Esophagus (tissue), 2 donors: ENCODE results near the gene CBX1. TPM values are rescaled to one million over a fixed set of nuclear protein-coding genes. Genes with fewer than 3 reads are reported as not detected.

Source experiments
- H3K27ac ChIP-seq, 2 donors: one replicate each; pipeline ENCODE4 v1.5.1; 2013; ENCODE audit warnings: low read depth in 2 of 2, mild to moderate bottlenecking in 2 of 2, inconsistent platforms in 1 of 2, low read length in 1 of 2, moderate library complexity in 1 of 2
- H3K27me3 ChIP-seq, 2 donors: one replicate each; pipeline ENCODE4 v1.6.1; 2013; ENCODE audit warnings: low read length in 2 of 2, control low read depth in 1 of 2, mild to moderate bottlenecking in 1 of 2; ENCODE audit not compliant: insufficient read depth in 2 of 2, control insufficient read depth in 1 of 2
- H3K36me3 ChIP-seq, 2 donors: one replicate each; pipeline ENCODE4 v1.6.1; 2013; ENCODE audit warnings: low read length in 1 of 2; ENCODE audit not compliant: control insufficient read depth in 2 of 2, insufficient read depth in 2 of 2
- H3K4me1 ChIP-seq, 2 donors: one replicate each; pipeline ENCODE4 v1.6.1; 2013; ENCODE audit warnings: low read length in 1 of 2; ENCODE audit not compliant: control insufficient read depth in 2 of 2, insufficient read depth in 2 of 2
- H3K4me3 ChIP-seq, 2 donors: one replicate each; pipeline ENCODE4 v1.5.1; 2013; ENCODE audit warnings: low read length in 2 of 2, mild to moderate bottlenecking in 2 of 2, low read depth in 1 of 2, moderate library complexity in 1 of 2
- H3K9me3 ChIP-seq, 2 donors: one replicate each; pipeline ENCODE4 v1.6.1; 2013; ENCODE audit warnings: mild to moderate bottlenecking in 2 of 2, low read depth in 1 of 2, low read length in 1 of 2, moderate library complexity in 1 of 2; ENCODE audit not compliant: control insufficient read depth in 2 of 2, insufficient read depth in 1 of 2
- whole genome bisulfite sequencing, 2 donors: extraction: QIAGEN DNeasy Blood & Tissue Kit; methylation state at CpG; one replicate each; pipeline ENCODE4 v1.1.7; 2013; 5-methylcytosine and 5-hydroxymethylcytosine counted together
- polyA plus RNA-seq, 2 donors: library from polyadenylated mRNA; stranded (reverse); fragments of 200-250 nt; gene quantifications; one replicate each; pipeline ENCODE4 v1.2.3, GENCODE V29; 2013
- donor health status: healthy with polysubstance abuse.
- donor health status: Bipolar disorder and iron deficiency.

The CBX1 gene
- polyA plus RNA-seq, 2 donors, result 16.4 to 29.9 TPM

DNA sequence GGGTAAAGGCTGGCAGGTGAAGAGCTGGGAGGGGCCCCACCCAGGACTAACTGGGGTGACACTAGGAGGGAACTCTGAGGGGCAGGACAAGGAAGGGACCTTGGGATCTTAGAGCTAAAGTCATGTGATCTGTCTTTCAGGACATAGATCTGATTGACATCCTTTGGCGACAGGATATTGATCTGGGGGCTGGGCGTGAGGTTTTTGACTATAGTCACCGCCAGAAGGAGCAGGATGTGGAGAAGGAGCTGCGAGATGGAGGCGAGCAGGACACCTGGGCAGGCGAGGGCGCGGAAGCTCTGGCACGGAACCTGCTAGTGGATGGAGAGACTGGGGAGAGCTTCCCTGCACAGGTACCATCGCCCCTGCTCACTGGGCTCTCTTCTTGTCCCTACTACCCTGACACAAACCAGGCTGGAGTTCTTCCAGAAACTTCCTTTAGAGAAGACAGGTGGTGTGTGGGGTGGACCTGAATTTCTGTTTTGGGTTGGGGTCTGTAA is 45.0 kb downstream of the CBX1 start:
- peaks cover 26 to 44% of the 10 kb centered on the region in 2 donors for H3K36me3 ChIP-seq
- no peak overlapping the region for H3K4me3 ChIP-seq
- WGBS, 2 donors, result 88 to 90% methylated on average over 10 of the region's 10 CpGs
- no peaks in the 10 kb centered on the region for H3K27me3 ChIP-seq
- H3K27ac ChIP-seq, result peak overlapping the region in 1 of 2 donors; percentile 13
- peaks cover 2 to 49% of the 10 kb centered on the region in 2 donors for H3K4me1 ChIP-seq
- H3K9me3 ChIP-seq, result no peaks in the 10 kb centered on the region

DNA sequence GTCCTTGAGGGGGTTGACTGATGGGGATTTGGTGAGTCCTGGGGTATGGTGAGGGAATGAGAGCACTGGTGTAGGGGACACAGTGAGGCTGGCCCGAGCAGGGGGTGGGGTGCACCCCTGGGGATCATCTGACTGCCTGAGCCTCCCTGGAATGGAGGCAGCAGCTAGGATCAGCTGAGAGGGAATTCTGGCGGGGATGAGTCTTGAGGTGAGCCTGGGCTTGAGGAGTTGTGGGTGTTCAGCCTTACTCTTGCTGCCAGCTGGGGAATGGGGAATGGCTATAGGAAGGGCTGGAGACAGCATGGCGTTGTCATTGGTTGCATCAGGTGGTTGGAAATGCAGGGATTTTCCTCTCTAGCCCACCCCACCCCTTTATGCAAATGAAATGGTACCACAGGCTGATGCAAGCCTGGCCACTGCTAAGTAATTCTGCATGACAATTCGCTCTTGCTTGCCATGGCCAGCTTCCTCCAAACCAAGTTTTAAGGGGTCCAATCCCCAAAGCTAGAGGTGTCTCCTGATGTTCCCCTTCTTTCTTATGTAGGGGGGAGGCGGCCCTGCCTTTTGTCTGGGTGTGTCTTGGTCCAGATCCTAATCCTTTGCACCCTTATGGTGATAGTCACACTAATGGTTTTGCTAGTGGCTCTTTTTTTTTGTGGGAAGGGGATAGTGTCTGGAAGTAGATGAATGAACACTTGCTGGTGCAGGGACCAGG is 45.6 kb downstream of the CBX1 start:
- peak overlapping the region in 1 of 2 donors; percentile 13 for H3K27ac ChIP-seq
- WGBS, 2 donors, result 59 to 77% methylated on average over 5 of the region's 5 CpGs
- peaks cover 3 to 53% of the 10 kb centered on the region in 2 donors for H3K4me1 ChIP-seq
- no peaks in the 10 kb centered on the region for H3K9me3 ChIP-seq
- H3K4me3 ChIP-seq, result no peak overlapping the region
- peaks cover 26 to 44% of the 10 kb centered on the region in 2 donors for H3K36me3 ChIP-seq
- no peaks in the 10 kb centered on the region for H3K27me3 ChIP-seq

DNA sequence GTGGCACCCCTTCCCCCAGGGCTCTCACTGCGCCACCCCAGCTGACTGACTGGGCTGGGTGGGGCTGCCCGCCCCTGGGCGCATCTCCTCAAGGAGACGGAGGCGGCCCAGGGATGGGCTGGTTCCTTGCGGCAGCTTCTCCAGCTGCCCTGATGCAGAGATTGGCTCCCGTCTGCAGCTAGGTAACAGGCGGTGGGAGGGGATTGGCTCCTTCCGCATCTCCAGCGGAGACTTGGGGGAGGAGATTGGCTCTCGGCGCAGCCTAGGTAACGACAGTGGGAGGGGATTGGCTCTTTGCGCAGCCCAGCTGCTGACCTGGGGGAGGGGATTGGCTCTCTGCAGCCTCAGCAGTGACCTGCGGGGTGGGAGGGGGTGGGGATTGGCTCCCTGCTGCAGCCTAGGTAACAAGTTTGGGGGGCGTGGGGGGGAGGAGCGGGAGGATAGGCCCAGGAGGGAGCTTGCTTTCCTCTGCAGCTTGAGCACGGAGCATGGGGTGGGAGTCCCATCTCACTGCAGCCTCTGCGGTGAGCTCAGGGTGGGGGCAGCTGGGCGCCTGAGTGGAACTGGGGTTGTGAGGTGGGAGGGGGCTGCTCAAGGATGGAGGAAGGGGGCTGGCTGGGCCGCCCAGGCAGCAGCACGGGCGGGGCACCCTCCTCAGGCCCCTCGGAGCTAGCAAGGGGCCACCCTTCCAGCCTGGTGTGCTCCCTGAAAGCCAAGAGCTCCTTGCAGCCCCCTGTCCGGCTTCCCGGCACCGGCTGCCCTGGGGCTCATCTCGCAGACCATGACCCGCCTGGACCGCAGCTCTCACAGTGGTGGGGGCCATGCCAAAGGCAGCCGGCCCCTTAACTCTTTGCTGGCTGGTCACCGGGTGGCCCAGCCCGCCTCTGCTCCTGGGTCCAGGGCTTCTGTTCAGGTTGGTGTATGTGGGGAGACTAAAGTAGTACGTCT is 46.8 kb downstream of the CBX1 start:
- Histone ChIP-seq H3K27me3 (no peaks in the 10 kb centered on the region), H3K36me3 (peaks cover 26 to 37% of the 10 kb centered on the region in 2 donors), H3K4me3 (peak overlapping the region in 1 of 2 donors; percentile 8), H3K9me3 (no peaks in the 10 kb centered on the region), H3K27ac (peak overlapping the region; percentile 83 to 91), H3K4me1 (peaks cover 3 to 50% of the 10 kb centered on the region in 2 donors)
- WGBS, 2 donors, result 34 to 42% methylated on average over 32 to 34 of the region's 34 CpGs

DNA sequence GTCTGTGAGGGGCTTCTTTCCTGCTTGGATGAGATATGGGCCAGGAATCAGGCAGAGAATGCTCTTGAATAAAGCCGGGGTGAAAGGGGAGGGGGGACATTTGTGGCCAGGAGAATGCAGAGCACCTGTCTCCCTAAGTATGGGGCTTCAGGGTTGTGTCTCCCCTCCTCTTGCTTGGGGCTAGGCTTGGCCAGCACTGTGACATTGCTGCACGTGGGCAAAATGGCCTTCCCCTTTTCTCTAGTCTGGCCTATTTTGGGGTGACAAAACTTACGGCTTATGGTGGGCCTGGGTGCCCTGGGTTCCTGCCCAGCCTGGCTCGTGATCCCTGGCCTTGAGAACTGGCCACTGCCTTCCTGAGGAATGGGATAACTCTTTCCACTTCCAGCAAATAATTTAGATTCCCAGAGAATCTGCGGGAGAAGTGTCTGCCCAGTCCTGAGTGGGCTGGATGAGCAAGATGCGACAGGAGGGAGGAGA is 47.5 kb downstream of the CBX1 start:
- Histone ChIP-seq H3K9me3 (no peaks in the 10 kb centered on the region), H3K36me3 (peaks cover 23 to 30% of the 10 kb centered on the region in 2 donors), H3K4me3 (peak overlapping the region in 1 of 2 donors; percentile 8), H3K4me1 (peaks cover 3 to 50% of the 10 kb centered on the region in 2 donors), H3K27me3 (no peaks in the 10 kb centered on the region), H3K27ac (peak overlapping the region; percentile 83 to 91)
- 19 to 33% methylated on average over 6 of the region's 6 CpGs for WGBS, 2 donors

DNA sequence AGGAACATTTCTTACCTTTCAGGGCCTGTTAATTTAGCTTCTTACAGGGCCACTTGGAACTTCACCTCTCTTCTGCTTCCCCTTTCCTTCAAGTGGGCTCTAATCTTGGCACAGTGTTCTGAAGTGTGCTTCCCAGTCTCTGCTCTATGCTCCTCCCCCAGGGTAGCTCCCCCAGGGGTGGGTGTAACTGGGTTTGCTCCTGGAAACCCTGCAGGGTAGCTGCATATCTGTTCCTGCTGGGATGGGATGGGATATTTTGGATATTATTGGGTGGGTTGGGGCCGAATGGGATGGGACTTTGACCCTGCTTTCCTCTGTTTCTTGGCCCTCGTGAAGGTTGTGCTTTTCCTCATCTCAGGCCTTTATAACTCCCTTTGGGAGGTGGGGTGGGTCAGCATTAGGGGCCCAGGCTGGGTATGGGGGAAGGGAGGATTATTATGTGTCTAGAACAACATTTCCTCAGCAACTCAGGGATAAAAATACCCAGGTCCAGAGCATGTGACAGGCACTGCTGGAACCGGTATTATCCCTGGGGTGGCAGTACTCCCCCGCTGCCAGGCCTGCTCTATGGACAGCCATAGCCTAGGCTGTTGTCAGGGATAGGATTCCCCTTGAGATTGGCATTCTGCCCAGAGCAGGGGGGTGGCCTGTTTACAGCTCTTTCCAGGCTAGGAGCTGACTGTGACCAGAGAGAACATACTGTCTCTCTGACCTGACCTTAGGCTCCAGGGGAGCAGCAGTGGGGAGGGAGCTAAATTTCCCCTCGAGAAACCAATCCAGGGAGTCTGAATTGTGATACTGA is 48.1 kb downstream of the CBX1 start:
- peak overlapping the region; percentile 83 to 91 for H3K27ac ChIP-seq
- peaks cover 17 to 23% of the 10 kb centered on the region in 2 donors for H3K36me3 ChIP-seq
- peaks cover 3 to 48% of the 10 kb centered on the region in 2 donors for H3K4me1 ChIP-seq
- WGBS, 2 donors, result 23 to 28% methylated on average over 5 of the region's 5 CpGs
- H3K9me3 ChIP-seq, result no peaks in the 10 kb centered on the region
- no peaks in the 10 kb centered on the region for H3K27me3 ChIP-seq
- H3K4me3 ChIP-seq, result no peak overlapping the region

DNA sequence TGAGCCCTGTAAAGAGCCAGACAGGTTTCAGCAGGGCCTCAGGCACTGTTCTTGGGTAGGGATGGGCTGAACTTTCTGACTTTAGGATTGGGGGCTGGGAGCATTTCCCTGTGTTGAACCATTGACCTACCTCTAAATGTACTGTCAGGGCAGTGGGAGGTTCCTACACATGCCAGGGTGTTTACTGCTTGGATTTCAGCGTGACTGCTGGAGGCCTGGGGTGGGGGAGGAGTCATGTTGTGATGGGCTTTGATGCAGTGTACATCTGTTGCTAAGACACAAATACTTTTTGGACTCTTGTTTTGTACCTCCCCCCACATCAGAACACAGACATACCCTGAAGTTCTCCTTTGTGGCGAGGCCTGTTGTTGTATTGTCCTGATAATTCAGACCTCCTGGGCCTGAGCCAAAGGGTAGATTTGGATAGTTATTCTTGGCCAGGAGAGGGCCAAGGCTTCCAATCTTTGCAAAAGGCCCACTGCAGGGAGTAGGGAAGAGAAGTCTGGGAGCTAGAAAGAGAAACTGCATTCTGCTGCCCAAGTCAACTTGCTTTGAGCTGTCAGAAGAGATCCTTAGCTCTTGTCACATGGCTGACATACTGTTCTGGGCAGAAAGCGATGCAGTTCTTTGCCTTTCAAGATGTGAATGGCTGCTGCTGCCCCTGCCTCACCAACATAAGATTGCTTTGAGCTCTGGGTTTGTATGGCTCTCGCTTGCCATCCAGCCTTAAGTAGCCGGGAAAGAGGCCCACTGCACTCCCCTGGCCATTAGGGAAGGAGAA is 49.4 kb downstream of the CBX1 start:
- H3K27ac ChIP-seq, result peak overlapping the region; percentile 83 to 91
- H3K4me3 ChIP-seq, result peak overlapping the region in 1 of 2 donors; percentile 0
- H3K27me3 ChIP-seq, result no peaks in the 10 kb centered on the region
- WGBS, 2 donors, result 35 to 41% methylated on average over 5 of the region's 5 CpGs
- peaks cover 3 to 48% of the 10 kb centered on the region in 2 donors for H3K4me1 ChIP-seq
- peaks cover 4 to 11% of the 10 kb centered on the region in 2 donors for H3K36me3 ChIP-seq
- H3K9me3 ChIP-seq, result no peaks in the 10 kb centered on the region

DNA sequence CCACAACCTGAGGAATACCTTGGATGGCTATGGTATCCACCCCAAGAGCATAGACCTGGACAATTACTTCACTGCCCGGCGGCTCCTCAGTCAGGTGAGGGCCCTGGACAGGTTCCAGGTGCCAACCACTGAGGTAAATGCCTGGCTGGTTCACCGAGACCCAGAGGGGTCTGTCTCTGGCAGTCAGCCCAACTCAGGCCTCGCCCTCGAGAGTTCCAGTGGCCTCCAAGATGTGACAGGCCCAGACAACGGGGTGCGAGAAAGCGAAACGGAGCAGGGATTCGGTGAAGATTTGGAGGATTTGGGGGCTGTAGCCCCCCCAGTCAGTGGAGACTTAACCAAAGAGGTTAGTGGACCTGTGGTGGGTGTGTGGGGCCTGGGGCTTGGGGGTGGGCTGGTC is 50.0 kb downstream of the CBX1 start:
- WGBS, 2 donors, result 44 to 52% methylated on average over 10 of the region's 10 CpGs
- Histone ChIP-seq H3K4me1 (peaks cover 3 to 49% of the 10 kb centered on the region in 2 donors), H3K36me3 (peaks cover 0 to 5% of the 10 kb centered on the region in 2 donors), H3K27me3 (no peaks in the 10 kb centered on the region), H3K27ac (peak overlapping the region; percentile 66 to 91), H3K9me3 (no peaks in the 10 kb centered on the region), H3K4me3 (peak overlapping the region in 1 of 2 donors; percentile 0)

DNA sequence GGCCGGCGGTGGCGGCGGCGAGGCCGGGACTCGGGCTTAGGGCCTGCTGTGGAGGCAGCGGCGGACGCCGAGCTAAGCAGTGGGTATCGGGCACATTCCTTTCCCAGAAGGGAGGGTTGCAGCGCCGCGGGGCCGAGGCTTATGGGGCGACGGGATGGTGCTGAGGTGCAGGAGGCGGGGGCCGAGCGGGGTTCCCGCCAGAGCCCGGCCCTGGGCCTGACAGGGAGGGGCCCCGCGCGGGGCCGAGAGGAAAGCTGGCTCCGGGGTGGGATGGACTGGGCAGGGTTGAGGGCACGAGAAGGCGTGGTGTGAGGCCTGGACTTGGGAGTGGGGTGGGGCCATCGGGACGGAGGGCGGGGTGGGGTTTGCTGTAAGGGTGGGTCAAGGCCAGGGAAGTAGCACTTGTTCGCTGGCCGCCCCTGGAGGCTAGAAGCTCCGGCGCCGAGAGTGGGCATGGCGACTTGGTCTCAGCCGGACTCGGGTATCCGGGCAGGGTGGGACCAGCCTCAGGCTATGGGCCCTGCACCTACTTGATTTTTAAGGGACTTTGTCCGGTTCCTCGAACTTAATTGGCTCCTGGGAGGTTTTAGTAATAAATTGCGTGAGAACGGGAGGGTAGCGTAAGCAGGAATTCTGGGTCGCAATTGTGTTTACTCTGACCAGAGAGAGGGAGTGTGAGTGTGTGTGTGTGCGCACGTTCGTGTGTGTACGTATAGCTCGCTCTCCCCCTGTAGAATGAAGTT is 52.7 kb downstream of the CBX1 start:
- Histone ChIP-seq H3K27me3 (no peaks in the 10 kb centered on the region), H3K9me3 (no peaks in the 10 kb centered on the region), H3K27ac (peak overlapping the region; percentile 98 to 100), H3K4me1 (peaks cover 3 to 35% of the 10 kb centered on the region in 2 donors), H3K36me3 (peaks cover 0 to 4% of the 10 kb centered on the region in 2 donors), H3K4me3 (peak overlapping the region; percentile 73 to 80)
- whole genome bisulfite sequencing, 2 donors, result 1% methylated on average over 53 of the region's 53 CpGs
